GM21381 (cell line): ENCODE measurements around the gene BCL2L14.

Source experiments
- ATAC-seq: cut with Tn5 transposase; IDR thresholded peaks from one replicate; pipeline ENCODE4 v1.9.1; 2021; ENCODE audit warnings: mild to moderate bottlenecking, moderate library complexity; ENCODE audit not compliant: unreplicated experiment

The BCL2L14 gene

GRCh38 chr12:12051668-12052067 is 19.1 kb upstream of the BCL2L14 start:
- ATAC-seq: no peak

GRCh38 chr12:12054993-12055392 is 15.7 kb upstream of the BCL2L14 start:
- no peak for ATAC-seq

- ATAC-seq: no peak
These were observed 13.8 kb upstream of the BCL2L14 start for GRCh38 chr12:12056951-12057350.

GRCh38 chr12:12064596-12064995 is 6.1 kb upstream of the BCL2L14 start:
- no peak for ATAC-seq

GRCh38 chr12:12068751-12069150 is 2.0 kb upstream of the BCL2L14 start:
- no peak for ATAC-seq

GRCh38 chr12:12069821-12070548 is 754 bp upstream of the BCL2L14 start:
- no peak for ATAC-seq

- no peak for ATAC-seq
These were observed 1.5 kb downstream of the BCL2L14 start for GRCh38 chr12:12072064-12072760.

GRCh38 chr12:12079291-12079690 is 8.6 kb downstream of the BCL2L14 start:
- no peak for ATAC-seq

GRCh38 chr12:12081836-12082497 is 11.2 kb downstream of the BCL2L14 start:
- ATAC-seq: no peak

- no peak for ATAC-seq
These were observed 12.9 kb downstream of the BCL2L14 start for GRCh38 chr12:12083688-12084087.

GRCh38 chr12:12086362-12086761 is 15.6 kb downstream of the BCL2L14 start:
- ATAC-seq: no peak

- no peak for ATAC-seq
These were observed 16.4 kb downstream of the BCL2L14 start for GRCh38 chr12:12086973-12087692.

GRCh38 chr12:12087693-12088034 is 16.9 kb downstream of the BCL2L14 start:
- no peak for ATAC-seq

GRCh38 chr12:12088147-12088546 is 17.4 kb downstream of the BCL2L14 start:
- no peak for ATAC-seq

- ATAC-seq: no peak
These were observed 18.0 kb downstream of the BCL2L14 start for GRCh38 chr12:12088761-12089160.

- no peak for ATAC-seq
These were observed 20.3 kb downstream of the BCL2L14 start for GRCh38 chr12:12091071-12091470.

- ATAC-seq: no peak
These were observed 21.4 kb downstream of the BCL2L14 start for GRCh38 chr12:12091977-12092663.

GRCh38 chr12:12094481-12094880 is 23.7 kb downstream of the BCL2L14 start:
- ATAC-seq: no peak

GRCh38 chr12:12095021-12095420 is 24.3 kb downstream of the BCL2L14 start:
- ATAC-seq: no peak

- no peak for ATAC-seq
These were observed 27.4 kb downstream of the BCL2L14 start for GRCh38 chr12:12097891-12098690.
